Stomach (tissue), 4 donors: ENCODE measurements around the gene LRFN4.

Experiments used
- POLR2AphosphoS5 ChIP-seq, 3 donors: sonication (generic); formaldehyde crosslinking; IDR thresholded peaks; one replicate each; pipeline ENCODE4 v1.6.1; 2016; ENCODE audit warnings: antibody characterized with exemption in 3 of 3
- TF ChIP-seq, protein P1 (sequence below), 7 experiments: fragments of 450-650 bp in 4 of 7; fragments of 200-600 bp in 3 of 7; sonication (generic) in 3 of 7; IDR thresholded peaks; one replicate each; pipeline ENCODE4 v1.5.1; 2016 to 2019; ENCODE audit warnings: antibody characterized with exemption in 7 of 7, control low read depth in 2 of 7, mild to moderate bottlenecking in 1 of 7

DNA sequence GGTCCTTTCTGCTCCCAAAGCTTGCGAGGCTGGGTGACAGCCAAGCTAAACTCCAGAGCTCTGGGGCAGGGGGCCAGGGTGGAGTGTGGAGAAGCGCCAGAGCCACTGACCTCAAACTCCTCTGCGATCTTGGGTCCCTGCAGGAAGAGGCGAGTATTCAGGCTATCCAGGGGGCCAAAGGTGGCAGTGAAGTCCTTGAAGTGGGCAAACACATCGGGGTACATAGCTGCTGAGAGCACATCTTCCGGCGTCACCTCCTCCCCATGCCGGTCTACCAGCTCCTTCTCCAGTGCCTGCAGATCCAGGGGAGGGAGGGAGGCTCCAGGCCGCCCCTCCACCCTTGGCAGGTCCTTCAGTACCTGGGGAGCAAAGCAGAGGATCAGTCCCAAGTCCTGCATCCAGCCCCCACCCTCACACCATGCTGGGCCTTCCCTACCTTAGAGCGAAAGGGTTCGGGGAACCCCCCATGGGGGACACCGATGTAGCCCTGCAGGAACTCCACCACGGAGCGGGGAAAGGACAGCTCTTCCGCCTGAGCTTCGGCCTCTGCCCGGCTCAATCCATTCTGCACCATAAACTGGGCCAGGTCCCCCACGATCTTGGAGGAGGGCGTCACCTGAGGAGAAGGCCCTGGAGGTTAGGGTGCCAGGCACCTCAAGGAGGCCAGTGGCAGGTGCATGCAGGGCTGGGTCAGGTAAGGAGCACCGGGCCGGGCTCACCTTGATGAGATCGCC lies 7.2 kb upstream of the LRFN4 start:
- no peak for TF ChIP-seq POLR2AphosphoS5 (IDR thresholded peaks at IDR 0.05)
- TF ChIP-seq, protein P1, sequence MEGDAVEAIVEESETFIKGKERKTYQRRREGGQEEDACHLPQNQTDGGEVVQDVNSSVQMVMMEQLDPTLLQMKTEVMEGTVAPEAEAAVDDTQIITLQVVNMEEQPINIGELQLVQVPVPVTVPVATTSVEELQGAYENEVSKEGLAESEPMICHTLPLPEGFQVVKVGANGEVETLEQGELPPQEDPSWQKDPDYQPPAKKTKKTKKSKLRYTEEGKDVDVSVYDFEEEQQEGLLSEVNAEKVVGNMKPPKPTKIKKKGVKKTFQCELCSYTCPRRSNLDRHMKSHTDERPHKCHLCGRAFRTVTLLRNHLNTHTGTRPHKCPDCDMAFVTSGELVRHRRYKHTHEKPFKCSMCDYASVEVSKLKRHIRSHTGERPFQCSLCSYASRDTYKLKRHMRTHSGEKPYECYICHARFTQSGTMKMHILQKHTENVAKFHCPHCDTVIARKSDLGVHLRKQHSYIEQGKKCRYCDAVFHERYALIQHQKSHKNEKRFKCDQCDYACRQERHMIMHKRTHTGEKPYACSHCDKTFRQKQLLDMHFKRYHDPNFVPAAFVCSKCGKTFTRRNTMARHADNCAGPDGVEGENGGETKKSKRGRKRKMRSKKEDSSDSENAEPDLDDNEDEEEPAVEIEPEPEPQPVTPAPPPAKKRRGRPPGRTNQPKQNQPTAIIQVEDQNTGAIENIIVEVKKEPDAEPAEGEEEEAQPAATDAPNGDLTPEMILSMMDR (IDR thresholded peaks at IDR 0.05), result no peak
